Kidney (tissue), 14 donors: ENCODE data around the gene ALDH7A1. TPM values are rescaled to one million over a fixed set of nuclear protein-coding genes. Genes with fewer than 3 reads are reported as not detected.
A peak's percentile ranks its signal among the peaks of the same experiment; 100 is the strongest.

Source experiments
- DNase-seq, 5 donors: peaks; one replicate each; pipeline ENCODE4 v3.0.0-alpha.2; 2013 to 2020
- FAIRE-seq: peaks from 2 replicates; lab custom pipeline; 2012; peaks lifted over from hg19 to GRCh38; lab: Jason Lieb, UNC
- H3K27ac ChIP-seq, 2 donors: one replicate each; pipeline ENCODE4 v1.7.0; 2013; ENCODE audit warnings: low read depth in 2 of 2, low read length in 2 of 2, inconsistent platforms in 1 of 2
- H3K27me3 ChIP-seq: one replicate; pipeline ENCODE4 v1.7.1; 2013; ENCODE audit warnings: low read length, inconsistent platforms; ENCODE audit not compliant: control insufficient read depth, insufficient read depth
- H3K36me3 ChIP-seq, 3 donors: one replicate each; pipeline versions ENCODE4 v1.7.0 to v1.7.1; 2013; ENCODE audit warnings: low read length in 3 of 3, control low read depth in 1 of 3, inconsistent platforms in 1 of 3; ENCODE audit not compliant: insufficient read depth in 3 of 3, control insufficient read depth in 2 of 3
- H3K4me1 ChIP-seq, 3 donors: one replicate each; pipeline versions ENCODE4 v1.7.0 to v1.7.1; 2013; ENCODE audit warnings: low read length in 3 of 3, inconsistent platforms in 1 of 3, low read depth in 1 of 3; ENCODE audit not compliant: control insufficient read depth in 2 of 3, insufficient read depth in 2 of 3
- H3K4me3 ChIP-seq, 3 donors: one replicate each; pipeline versions ENCODE4 v1.7.0 to v1.8.1; 2013; ENCODE audit warnings: low read length in 3 of 3, control low read depth in 1 of 3, inconsistent platforms in 1 of 3
- H3K9ac ChIP-seq, 3 donors: one replicate each; pipeline versions ENCODE4 v1.7.0 to v1.7.1; 2013; ENCODE audit warnings: low read length in 3 of 3, control low read depth in 1 of 3, inconsistent platforms in 1 of 3
- H3K9me3 ChIP-seq, 3 donors: one replicate each; pipeline versions ENCODE4 v1.7.0 to v1.7.1; 2013; ENCODE audit warnings: low read length in 3 of 3, control low read depth in 1 of 3, inconsistent platforms in 1 of 3; ENCODE audit not compliant: control insufficient read depth in 2 of 3, insufficient read depth in 1 of 3
- intact Hi-C: fragments of 100-400 bp; cut with DNase I; formaldehyde crosslinking; loops from one replicate; pipeline ENCODE4 v1.11.1; 2022
- polyA plus RNA-seq: library from polyadenylated mRNA; stranded (reverse); fragments of 350-450 nt; fragmentation: Illumina TruSeq; extraction: RNeasy Lipid Tissue Mini Kit (QIAGEN cat#74804); gene quantifications from one replicate; pipeline ENCODE4 v1.2.3, GENCODE V29; 2014; ENCODE audit warnings: low read depth, low replicate concordance; ENCODE audit not compliant: insufficient read depth
- total RNA-seq: library from RNA; stranded (reverse); fragmentation: NEBNext Ultra II Directional; extraction: Animal tissue kit (Norgen Biotek cat#: 25700); gene quantifications from one replicate; pipeline ENCODE4 v1.2.1, GENCODE V29; 2021
- TF ChIP-seq, protein P1 (sequence below): IDR thresholded peaks from 3 replicates; pipeline ENCODE4 v1.5.1; 2012; ENCODE audit warnings: mild to moderate bottlenecking, moderate library complexity, borderline replicate concordance; ENCODE audit not compliant: insufficient read depth; ENCODE audit errors: extremely low read depth
- donor health status: control.
- donor health status: control.
- donor health status: control.
- donor health status: control.
- donor health status: control.
- donor health status: DM: yes; HTN: yes; CAD: no.
- donor health status: Normal renal cell carcinoma (clear cell type).

ALDH7A1 gene
- total and polyA plus RNA-seq, 2 donors from 2014 or later = 51.8 to 184 TPM

DNA sequence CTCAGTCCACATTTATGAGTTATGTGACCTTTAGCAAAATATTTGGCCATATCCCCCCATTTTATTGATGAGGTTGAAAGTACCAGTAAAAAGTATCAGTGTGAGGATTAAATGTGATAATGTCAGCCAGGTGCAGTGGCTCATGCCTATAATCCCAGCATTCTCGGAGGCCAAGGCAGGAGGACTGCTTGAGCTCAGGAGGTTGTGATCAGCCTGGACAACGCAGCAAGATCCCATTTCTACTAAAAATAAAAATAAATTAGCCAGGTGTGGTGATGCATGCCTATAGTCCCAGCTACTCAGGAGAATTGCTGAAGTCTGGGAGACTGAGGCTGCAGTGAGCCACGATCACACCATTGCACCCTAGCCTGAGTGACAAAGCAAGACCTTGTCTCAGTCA, 100.6 kb downstream of the ALDH7A1 start:
- intact Hi-C loops = no loop called here
- Histone ChIP-seq H3K36me3 (peaks cover 0 to 21% (median 15%) of the 10 kb centered on the region in 3 donors), H3K27ac (no peak overlapping the region), H3K9ac (no peak overlapping the region), H3K4me3 (no peak overlapping the region), H3K4me1 (no peaks in the 10 kb centered on the region), H3K9me3 (no peaks in the 10 kb centered on the region), H3K27me3 (no peaks in the 10 kb centered on the region)
- TF ChIP-seq, protein P1, sequence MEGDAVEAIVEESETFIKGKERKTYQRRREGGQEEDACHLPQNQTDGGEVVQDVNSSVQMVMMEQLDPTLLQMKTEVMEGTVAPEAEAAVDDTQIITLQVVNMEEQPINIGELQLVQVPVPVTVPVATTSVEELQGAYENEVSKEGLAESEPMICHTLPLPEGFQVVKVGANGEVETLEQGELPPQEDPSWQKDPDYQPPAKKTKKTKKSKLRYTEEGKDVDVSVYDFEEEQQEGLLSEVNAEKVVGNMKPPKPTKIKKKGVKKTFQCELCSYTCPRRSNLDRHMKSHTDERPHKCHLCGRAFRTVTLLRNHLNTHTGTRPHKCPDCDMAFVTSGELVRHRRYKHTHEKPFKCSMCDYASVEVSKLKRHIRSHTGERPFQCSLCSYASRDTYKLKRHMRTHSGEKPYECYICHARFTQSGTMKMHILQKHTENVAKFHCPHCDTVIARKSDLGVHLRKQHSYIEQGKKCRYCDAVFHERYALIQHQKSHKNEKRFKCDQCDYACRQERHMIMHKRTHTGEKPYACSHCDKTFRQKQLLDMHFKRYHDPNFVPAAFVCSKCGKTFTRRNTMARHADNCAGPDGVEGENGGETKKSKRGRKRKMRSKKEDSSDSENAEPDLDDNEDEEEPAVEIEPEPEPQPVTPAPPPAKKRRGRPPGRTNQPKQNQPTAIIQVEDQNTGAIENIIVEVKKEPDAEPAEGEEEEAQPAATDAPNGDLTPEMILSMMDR = no peak
- DNase-seq = no peak
- FAIRE-seq = no peak

DNA sequence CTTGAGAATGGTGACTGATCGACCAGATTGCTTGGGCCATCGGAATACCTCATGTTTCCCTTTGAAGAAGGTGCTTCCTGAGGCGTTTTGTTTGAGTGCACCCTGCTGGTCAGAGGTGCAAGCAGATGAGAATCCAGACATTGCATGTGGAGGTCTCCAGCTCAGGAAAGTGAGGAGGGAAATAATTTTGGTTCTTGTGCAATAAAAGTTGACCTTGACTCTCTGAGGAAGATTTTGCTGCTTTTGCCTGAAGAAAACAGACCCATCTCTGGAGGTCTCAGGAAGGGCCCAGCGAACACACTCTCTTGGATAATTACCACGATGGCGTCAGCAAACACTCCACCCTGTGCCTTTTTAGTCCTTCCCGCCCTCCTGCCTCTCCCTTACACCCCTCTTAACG, 102.1 kb downstream of the ALDH7A1 start:
- FAIRE-seq (no peak), DNase-seq (peak in 2 of 5 donors; percentile 34 to 58)
- Histone ChIP-seq H3K9me3 (no peaks in the 10 kb centered on the region), H3K4me1 (no peaks in the 10 kb centered on the region), H3K27ac (no peak overlapping the region), H3K4me3 (no peak overlapping the region), H3K36me3 (peaks cover 0 to 34% (median 21%) of the 10 kb centered on the region in 3 donors), H3K9ac (no peak overlapping the region), H3K27me3 (no peaks in the 10 kb centered on the region)
- intact Hi-C loops = no loop called here
- TF ChIP-seq, protein P1 = peak; percentile 52

DNA sequence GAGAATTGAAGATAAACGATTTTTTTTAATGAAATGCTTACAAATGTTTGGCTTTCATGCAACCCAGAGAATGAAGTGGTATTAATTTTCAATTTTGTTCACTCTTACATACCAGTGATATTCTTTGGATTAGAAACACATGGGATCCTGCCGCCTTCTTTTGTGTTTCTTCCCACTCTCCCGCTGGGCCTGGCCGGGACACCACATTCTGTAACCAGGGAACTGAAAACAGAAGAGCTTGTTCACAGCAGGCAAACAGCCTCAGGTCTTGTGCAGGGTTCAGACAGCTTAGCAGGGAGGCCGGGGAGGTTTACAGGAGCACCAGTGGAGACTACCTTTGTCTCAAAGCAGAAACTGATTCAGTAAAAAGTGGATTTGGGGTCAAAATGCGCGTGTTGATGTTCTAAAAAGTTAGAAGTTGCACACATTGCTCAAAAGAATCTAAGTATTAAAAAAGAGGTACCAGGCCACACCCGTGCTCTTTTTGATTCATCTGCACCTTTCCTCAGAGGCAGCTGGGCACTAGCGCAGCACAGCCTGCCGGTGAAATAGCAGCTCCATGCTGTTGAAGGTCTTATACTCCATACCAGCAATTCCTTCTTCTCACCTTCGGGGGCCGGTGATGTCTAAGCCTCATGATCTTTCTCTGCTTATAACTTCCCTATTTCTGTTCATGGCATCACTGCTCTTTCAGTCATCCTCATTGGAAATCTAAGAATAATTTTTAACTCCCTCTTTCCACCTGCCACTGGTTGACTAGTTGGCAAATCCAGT, 104.7 kb downstream of the ALDH7A1 start:
- intact Hi-C loops = no loop called here
- no peaks in the 10 kb centered on the region for H3K27me3 ChIP-seq

More for the DNA sequence above, 104.7 kb downstream of the ALDH7A1 start:
- peak in 1 of 5 donors; percentile 33 for DNase-seq
- FAIRE-seq = no peak
- Histone ChIP-seq H3K4me3 (no peak overlapping the region), H3K4me1 (no peaks in the 10 kb centered on the region), H3K27ac (no peak overlapping the region), H3K9ac (no peak overlapping the region), H3K9me3 (no peaks in the 10 kb centered on the region), H3K36me3 (peaks cover 4 to 60% (median 41%) of the 10 kb centered on the region in 3 donors)
- TF ChIP-seq, protein P1 = no peak
